ENCODE data around the gene THG1L. TPM values are rescaled to one million over a fixed set of nuclear protein-coding genes. Genes with fewer than 3 reads are reported as not detected.

The THG1L gene
- total and polyA plus RNA-seq, 10 of the 15 experiments (the other 5 are each of a cell fraction or from before 2014, with no cell fraction given), result 24.8 to 58.0 (median 34.5) TPM

DNA sequence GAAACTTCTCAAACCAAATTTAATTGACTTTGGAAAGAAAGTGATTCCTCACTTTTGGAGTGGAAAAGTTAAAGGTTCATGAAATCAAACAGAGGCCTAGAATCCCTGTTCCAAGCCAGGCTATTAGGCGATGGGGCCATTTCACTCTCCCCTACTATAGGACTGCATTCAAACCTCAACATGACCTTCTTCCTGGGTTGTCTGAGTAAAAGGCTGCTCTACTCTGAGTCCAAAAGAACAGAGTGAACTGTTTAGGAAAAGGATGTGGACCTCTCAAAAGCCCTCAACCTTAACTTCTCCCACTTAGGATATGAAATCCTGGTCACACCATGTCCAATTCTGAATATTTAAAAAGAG, 44.0 kb upstream of the THG1L start (continued):
- TF ChIP-seq, protein P1, sequence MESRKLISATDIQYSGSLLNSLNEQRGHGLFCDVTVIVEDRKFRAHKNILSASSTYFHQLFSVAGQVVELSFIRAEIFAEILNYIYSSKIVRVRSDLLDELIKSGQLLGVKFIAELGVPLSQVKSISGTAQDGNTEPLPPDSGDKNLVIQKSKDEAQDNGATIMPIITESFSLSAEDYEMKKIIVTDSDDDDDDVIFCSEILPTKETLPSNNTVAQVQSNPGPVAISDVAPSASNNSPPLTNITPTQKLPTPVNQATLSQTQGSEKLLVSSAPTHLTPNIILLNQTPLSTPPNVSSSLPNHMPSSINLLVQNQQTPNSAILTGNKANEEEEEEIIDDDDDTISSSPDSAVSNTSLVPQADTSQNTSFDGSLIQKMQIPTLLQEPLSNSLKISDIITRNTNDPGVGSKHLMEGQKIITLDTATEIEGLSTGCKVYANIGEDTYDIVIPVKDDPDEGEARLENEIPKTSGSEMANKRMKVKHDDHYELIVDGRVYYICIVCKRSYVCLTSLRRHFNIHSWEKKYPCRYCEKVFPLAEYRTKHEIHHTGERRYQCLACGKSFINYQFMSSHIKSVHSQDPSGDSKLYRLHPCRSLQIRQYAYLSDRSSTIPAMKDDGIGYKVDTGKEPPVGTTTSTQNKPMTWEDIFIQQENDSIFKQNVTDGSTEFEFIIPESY (IDR thresholded peaks at IDR 0.05), result no peak
- TF ChIP-seq EZH2 (IDR thresholded peaks at IDR 0.05; ENCODE audit: borderline replicate concordance, control insufficient read depth, low read depth, low read length), result no peak

DNA sequence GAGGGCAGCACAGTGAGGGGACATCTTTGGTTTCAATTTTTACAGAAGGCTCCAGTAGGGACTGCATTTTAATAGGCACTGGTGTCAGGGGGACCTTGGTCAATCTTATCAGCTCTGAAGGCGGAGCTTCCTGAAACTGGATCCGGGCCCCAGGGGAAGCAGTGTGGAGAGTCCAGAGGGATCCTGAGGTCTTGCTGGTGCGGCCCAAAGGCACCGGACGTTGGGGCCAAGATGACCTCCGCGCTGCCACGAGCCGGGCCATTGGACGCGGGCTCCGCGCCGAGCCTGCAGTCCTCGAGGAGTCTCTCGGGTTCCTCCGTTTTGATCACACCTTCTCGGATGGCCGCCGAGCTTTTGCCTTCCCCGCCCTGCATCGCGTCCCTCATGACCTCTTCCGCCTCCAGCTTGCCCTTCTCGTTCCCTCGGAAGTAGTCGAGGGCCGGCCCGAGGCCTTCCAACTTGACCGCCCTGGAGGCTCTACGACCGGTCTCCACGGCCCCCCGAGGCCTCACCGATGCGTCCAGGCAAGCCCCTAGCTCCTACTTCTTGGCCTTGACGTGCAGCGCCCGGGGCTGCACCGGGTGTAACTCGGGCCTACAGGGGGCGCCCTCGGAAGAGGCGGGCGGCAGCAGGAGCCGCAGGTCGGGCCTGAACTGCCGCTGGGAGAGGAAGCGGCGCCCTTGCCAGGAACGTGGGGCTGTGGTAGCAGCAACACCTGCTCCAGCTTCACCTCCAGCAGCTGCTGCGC, 41.1 kb upstream of the THG1L start:
- Histone ChIP-seq H3K4me3 (no peak overlapping the region), H3K9ac (ENCODE audit: control insufficient read depth, insufficient read depth, low read length) (no peak overlapping the region), H3K4me2 (ENCODE audit: control insufficient read depth, insufficient read depth) (no peak overlapping the region), H3K4me1 (ENCODE audit: control insufficient read depth, insufficient read depth, low read length) (no peaks in the 10 kb centered on the region), H3K9me3 (replicated peaks; ENCODE audit: control insufficient read depth, insufficient read depth, low read length) (peaks cover 2% of the 10 kb centered on the region; the same call in 1 of the 3 replicates), H2AFZ (ENCODE audit: control insufficient read depth, low read depth, low read length) (peak overlapping the region; percentile 29; the same call in 1 of the 2 replicates), H4K20me1 (ENCODE audit: control insufficient read depth, insufficient read depth) (no peaks in the 10 kb centered on the region), H3K36me3 (ENCODE audit: control insufficient read depth in 2 of 2, insufficient read depth in 2 of 2, low read length in 1 of 2) (no peaks in the 10 kb centered on the region), H3K27me3 (replicated peaks in 1 of 2; ENCODE audit: control insufficient read depth in 2 of 2, insufficient read depth in 2 of 2, low read length in 1 of 2) (no peaks in the 10 kb centered on the region), H3K79me2 (ENCODE audit: control insufficient read depth, insufficient read depth, low read length) (no peaks in the 10 kb centered on the region), H3K27ac (ENCODE audit: control insufficient read depth, insufficient read depth) (no peak overlapping the region)
- in situ Hi-C loops (cut with MboI), result no loop called here
- intact Hi-C loops (cut with micrococcal nuclease; ENCODE audit: unreplicated experiment), result no loop called here
- ChIA-PET SMC1A (ENCODE audit: uncharacterized antibody, unreplicated experiment) (no interaction called here), RAD21 (ENCODE audit: unreplicated experiment) (interaction anchor here (0.7 to 0.9 kb wide), 2 partner anchors 53 to 97 kb away, joined by 3 read pairs; partner anchors contain the start of gene LSM11), POLR2A (no interaction called here), CTCF (interaction anchor here (0.5 to 1.6 kb wide), 7 partner anchors 8 to 70 kb away, joined by 3 to 7 read pairs (median 5); partner anchors contain the start of gene LSM11)
- no TSS peak for BruUV-seq (replicated peaks)
- no peak for FAIRE-seq
- WGBS (ENCODE audit: insufficient coverage, insufficient replicate concordance, low lambda C conversion rate, missing lambda C conversion rate), result 79% methylated on average over 35 of the region's 52 CpGs
- DNase-seq (ENCODE audit: low read depth, low spot score), result no peak
- peak; percentile 97 for ATAC-seq
- no peak for TF ChIP-seq RELA (IDR thresholded peaks at IDR 0.05; ENCODE audit: borderline replicate concordance, partially characterized antibody)
- TF ChIP-seq SUZ12 (IDR thresholded peaks at IDR 0.05; ENCODE audit: unreplicated experiment), result no peak
- no peak for TF ChIP-seq SP1 (IDR thresholded peaks at IDR 0.05; ENCODE audit: low read depth, low read length)
- TF ChIP-seq, protein P2, sequence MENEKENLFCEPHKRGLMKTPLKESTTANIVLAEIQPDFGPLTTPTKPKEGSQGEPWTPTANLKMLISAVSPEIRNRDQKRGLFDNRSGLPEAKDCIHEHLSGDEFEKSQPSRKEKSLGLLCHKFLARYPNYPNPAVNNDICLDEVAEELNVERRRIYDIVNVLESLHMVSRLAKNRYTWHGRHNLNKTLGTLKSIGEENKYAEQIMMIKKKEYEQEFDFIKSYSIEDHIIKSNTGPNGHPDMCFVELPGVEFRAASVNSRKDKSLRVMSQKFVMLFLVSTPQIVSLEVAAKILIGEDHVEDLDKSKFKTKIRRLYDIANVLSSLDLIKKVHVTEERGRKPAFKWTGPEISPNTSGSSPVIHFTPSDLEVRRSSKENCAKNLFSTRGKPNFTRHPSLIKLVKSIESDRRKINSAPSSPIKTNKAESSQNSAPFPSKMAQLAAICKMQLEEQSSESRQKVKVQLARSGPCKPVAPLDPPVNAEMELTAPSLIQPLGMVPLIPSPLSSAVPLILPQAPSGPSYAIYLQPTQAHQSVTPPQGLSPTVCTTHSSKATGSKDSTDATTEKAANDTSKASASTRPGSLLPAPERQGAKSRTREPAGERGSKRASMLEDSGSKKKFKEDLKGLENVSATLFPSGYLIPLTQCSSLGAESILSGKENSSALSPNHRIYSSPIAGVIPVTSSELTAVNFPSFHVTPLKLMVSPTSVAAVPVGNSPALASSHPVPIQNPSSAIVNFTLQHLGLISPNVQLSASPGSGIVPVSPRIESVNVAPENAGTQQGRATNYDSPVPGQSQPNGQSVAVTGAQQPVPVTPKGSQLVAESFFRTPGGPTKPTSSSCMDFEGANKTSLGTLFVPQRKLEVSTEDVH (IDR thresholded peaks at IDR 0.05; ENCODE audit: low read depth, partially characterized antibody), result no peak
- TF ChIP-seq, protein P3, sequence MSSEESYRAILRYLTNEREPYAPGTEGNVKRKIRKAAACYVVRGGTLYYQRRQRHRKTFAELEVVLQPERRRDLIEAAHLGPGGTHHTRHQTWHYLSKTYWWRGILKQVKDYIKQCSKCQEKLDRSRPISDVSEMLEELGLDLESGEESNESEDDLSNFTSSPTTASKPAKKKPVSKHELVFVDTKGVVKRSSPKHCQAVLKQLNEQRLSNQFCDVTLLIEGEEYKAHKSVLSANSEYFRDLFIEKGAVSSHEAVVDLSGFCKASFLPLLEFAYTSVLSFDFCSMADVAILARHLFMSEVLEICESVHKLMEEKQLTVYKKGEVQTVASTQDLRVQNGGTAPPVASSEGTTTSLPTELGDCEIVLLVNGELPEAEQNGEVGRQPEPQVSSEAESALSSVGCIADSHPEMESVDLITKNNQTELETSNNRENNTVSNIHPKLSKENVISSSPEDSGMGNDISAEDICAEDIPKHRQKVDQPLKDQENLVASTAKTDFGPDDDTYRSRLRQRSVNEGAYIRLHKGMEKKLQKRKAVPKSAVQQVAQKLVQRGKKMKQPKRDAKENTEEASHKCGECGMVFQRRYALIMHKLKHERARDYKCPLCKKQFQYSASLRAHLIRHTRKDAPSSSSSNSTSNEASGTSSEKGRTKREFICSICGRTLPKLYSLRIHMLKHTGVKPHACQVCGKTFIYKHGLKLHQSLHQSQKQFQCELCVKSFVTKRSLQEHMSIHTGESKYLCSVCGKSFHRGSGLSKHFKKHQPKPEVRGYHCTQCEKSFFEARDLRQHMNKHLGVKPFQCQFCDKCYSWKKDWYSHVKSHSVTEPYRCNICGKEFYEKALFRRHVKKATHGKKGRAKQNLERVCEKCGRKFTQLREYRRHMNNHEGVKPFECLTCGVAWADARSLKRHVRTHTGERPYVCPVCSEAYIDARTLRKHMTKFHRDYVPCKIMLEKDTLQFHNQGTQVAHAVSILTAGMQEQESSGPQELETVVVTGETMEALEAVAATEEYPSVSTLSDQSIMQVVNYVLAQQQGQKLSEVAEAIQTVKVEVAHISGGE (CRISPR knock-in tag; IDR thresholded peaks at IDR 0.05), result no peak
- peak; percentile 10; the same call in 1 of the 2 replicates for TF ChIP-seq SMC3 (IDR thresholded peaks at IDR 0.05; ENCODE audit: borderline replicate concordance, low read length)
- TF ChIP-seq SIX5 (IDR thresholded peaks at IDR 0.05; ENCODE audit: low read depth, low read length, severe bottlenecking), result no peak

Measured in GM12878 (cell line).